ENCODE results near the gene MAN2B2.

The MAN2B2 gene

GRCh38 chr4:6546681-6547447, 28.1 kb upstream of the MAN2B2 start:
- DNase-seq (ENCODE audit: low spot score), result peak; percentile 81

GRCh38 chr4:6548201-6548881, 26.6 kb upstream of the MAN2B2 start:
- DNase-seq (ENCODE audit: low spot score), result peak; percentile 69

- DNase-seq (ENCODE audit: low spot score), result no peak
Observed at GRCh38 chr4:6548882-6549230, 26.1 kb upstream of the MAN2B2 start.

GRCh38 chr4:6549445-6549844, 25.5 kb upstream of the MAN2B2 start:
- DNase-seq (ENCODE audit: low spot score), result no peak

- no peak for DNase-seq (ENCODE audit: low spot score)
Observed at GRCh38 chr4:6549890-6550620, 24.9 kb upstream of the MAN2B2 start.

- DNase-seq (ENCODE audit: low spot score), result no peak
Observed at GRCh38 chr4:6550821-6551220, 24.2 kb upstream of the MAN2B2 start.

- DNase-seq (ENCODE audit: low spot score), result no peak
Observed at GRCh38 chr4:6551660-6552059, 23.3 kb upstream of the MAN2B2 start.

GRCh38 chr4:6555519-6555918, 19.5 kb upstream of the MAN2B2 start:
- no peak for DNase-seq (ENCODE audit: low spot score)

- DNase-seq (ENCODE audit: low spot score), result no peak
Observed at GRCh38 chr4:6556263-6556662, 18.7 kb upstream of the MAN2B2 start.

- no peak for DNase-seq (ENCODE audit: low spot score)
Observed at GRCh38 chr4:6557185-6557584, 17.8 kb upstream of the MAN2B2 start.

- no peak for DNase-seq (ENCODE audit: low spot score)
Observed at GRCh38 chr4:6557856-6558255, 17.1 kb upstream of the MAN2B2 start.

- DNase-seq (ENCODE audit: low spot score), result peak; percentile 77
Observed at GRCh38 chr4:6560416-6561172, 14.4 kb upstream of the MAN2B2 start.

GRCh38 chr4:6561173-6561516, 13.8 kb upstream of the MAN2B2 start:
- DNase-seq (ENCODE audit: low spot score), result no peak

- no peak for DNase-seq (ENCODE audit: low spot score)
Observed at GRCh38 chr4:6561706-6562371, 13.2 kb upstream of the MAN2B2 start.

- peak; percentile 74 for DNase-seq (ENCODE audit: low spot score)
Observed at GRCh38 chr4:6562931-6563901, 11.8 kb upstream of the MAN2B2 start.

- no peak for DNase-seq (ENCODE audit: low spot score)
Observed at GRCh38 chr4:6563935-6564645, 10.9 kb upstream of the MAN2B2 start.

- no peak for DNase-seq (ENCODE audit: low spot score)
Observed at GRCh38 chr4:6565691-6566390, 9.1 kb upstream of the MAN2B2 start.

GRCh38 chr4:6566391-6567190, 8.4 kb upstream of the MAN2B2 start:
- DNase-seq (ENCODE audit: low spot score), result no peak

GRCh38 chr4:6567218-6567617, 7.8 kb upstream of the MAN2B2 start:
- DNase-seq (ENCODE audit: low spot score), result no peak
